ENCODE results near the gene STIMATE.

DNA sequence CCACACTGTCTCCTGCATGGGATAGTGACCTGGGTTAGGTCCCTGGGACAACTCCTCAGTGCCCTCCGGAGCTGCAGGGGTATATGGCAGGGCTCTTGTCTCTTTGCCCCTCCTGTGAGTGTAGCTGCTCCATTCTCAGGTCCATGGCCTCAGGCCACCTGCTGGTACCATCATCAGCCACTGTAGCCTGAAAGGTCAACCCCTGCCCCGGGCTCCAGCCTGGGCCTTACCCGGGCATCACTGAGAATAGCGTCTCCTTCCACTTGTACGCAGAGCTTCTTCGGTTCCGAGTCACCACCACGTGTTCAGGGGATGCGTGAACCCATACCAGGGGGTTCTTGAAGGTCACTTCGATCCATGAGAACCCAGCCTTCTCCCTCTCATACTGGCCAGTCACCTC is 80.7 kb downstream of the STIMATE start:
- no peak for TF ChIP-seq ZNF274 (IDR thresholded peaks at IDR 0.05; ENCODE audit: low read depth, low read length)
- no peak for TF ChIP-seq YY1 (IDR thresholded peaks at IDR 0.05; ENCODE audit: insufficient read depth, insufficient read length)

Data from NT2/D1 (cell line).